Esophagus muscularis mucosa (tissue), 3 donors: ENCODE measurements around the gene CYB5R3.

Experiments
- POLR2A ChIP-seq: fragments of 450-650 bp; IDR thresholded peaks from one replicate; pipeline ENCODE4 v1.6.1; 2017; ENCODE audit warnings: antibody characterized with exemption, moderate library complexity, mild to moderate bottlenecking, low read depth
- POLR2AphosphoS5 ChIP-seq, 2 donors: sonication (generic); formaldehyde crosslinking; IDR thresholded peaks; one replicate each; pipeline ENCODE4 v1.6.1; 2017; ENCODE audit warnings: antibody characterized with exemption in 2 of 2
- TF ChIP-seq, protein P1 (sequence below), 3 experiments: fragments of 200-600 bp in 2 of 3; fragments of 450-650 bp in 1 of 3; sonication (generic) in 2 of 3; IDR thresholded peaks; one replicate each; pipeline ENCODE4 v1.5.1; 2017 to 2019; ENCODE audit warnings: antibody characterized with exemption in 3 of 3, mild to moderate bottlenecking in 2 of 3, moderate library complexity in 1 of 3

DNA sequence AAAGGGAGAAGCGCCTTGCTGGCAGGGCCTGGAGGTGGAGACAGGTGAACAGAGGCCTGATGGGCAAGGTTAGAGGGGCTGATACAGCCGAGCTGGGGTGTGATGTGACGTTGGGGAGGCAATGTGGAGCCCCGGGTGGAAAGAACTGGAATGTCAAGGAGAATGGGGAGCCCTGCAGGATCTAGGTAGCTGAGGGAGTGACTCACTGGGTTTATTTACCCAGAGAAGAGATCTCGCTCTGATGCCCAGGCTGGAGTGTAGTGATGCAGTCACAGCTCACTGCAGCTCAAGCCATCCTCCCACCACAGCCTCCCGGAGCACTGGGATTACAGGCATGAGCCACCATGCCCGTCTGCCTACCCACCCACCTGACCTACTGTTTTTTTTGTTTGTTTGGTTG, 1.9 kb upstream of the CYB5R3 start:
- TF ChIP-seq, protein P1, sequence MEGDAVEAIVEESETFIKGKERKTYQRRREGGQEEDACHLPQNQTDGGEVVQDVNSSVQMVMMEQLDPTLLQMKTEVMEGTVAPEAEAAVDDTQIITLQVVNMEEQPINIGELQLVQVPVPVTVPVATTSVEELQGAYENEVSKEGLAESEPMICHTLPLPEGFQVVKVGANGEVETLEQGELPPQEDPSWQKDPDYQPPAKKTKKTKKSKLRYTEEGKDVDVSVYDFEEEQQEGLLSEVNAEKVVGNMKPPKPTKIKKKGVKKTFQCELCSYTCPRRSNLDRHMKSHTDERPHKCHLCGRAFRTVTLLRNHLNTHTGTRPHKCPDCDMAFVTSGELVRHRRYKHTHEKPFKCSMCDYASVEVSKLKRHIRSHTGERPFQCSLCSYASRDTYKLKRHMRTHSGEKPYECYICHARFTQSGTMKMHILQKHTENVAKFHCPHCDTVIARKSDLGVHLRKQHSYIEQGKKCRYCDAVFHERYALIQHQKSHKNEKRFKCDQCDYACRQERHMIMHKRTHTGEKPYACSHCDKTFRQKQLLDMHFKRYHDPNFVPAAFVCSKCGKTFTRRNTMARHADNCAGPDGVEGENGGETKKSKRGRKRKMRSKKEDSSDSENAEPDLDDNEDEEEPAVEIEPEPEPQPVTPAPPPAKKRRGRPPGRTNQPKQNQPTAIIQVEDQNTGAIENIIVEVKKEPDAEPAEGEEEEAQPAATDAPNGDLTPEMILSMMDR (IDR thresholded peaks at IDR 0.05), result no peak
- TF ChIP-seq POLR2A, result no peak
- no peak for TF ChIP-seq POLR2AphosphoS5 (IDR thresholded peaks at IDR 0.05)
